K562 (cell line): ENCODE results near the gene IFIT5. TPM values are rescaled to one million over a fixed set of nuclear protein-coding genes. Genes with fewer than 3 reads are reported as not detected.
A peak's percentile ranks its signal among the peaks of the same experiment; 100 is the strongest.

Experiments used
- KDM5B ChIP-seq: fragments of 200-600 bp; sonication (generic); IDR thresholded peaks from 2 replicates; pipeline ENCODE4 v1.6.1; 2012; ENCODE audit warnings: low read depth, mild to moderate bottlenecking, moderate library complexity, low read length, control low read depth, inconsistent platforms; ENCODE audit not compliant: insufficient replicate concordance
- MTF1 ChIP-seq: fragments of 250-450 bp; sonication (Bioruptor Pico); IDR thresholded peaks from 2 replicates; pipeline ENCODE4 v1.9.0; 2021; ENCODE audit warnings: moderate library complexity, mild to moderate bottlenecking, inconsistent platforms, borderline replicate concordance
- NCOA2 ChIP-seq, 2 experiments: fragments of 450-650 bp; IDR thresholded peaks; 2 replicates each; pipeline ENCODE4 v1.6.1; 2018; ENCODE audit warnings: mild to moderate bottlenecking in 2 of 2, moderate library complexity in 1 of 2; ENCODE audit not compliant: partially characterized antibody in 2 of 2
- NFE2 ChIP-seq: IDR thresholded peaks from 2 replicates; pipeline ENCODE4 v1.6.1; 2014; ENCODE audit warnings: antibody characterized with exemption, low read depth
- NFIC ChIP-seq: fragments of 450-650 bp; IDR thresholded peaks from 2 replicates; pipeline ENCODE4 v1.6.1; 2017; ENCODE audit warnings: mild to moderate bottlenecking, inconsistent platforms
- NR1H2 ChIP-seq: sonication (generic); formaldehyde crosslinking; IDR thresholded peaks from 2 replicates; pipeline ENCODE4 v1.4.0; 2020; ENCODE audit warnings: mild to moderate bottlenecking, missing genetic modification reagents
- PHB2 ChIP-seq: fragments of 450-650 bp; IDR thresholded peaks from 2 replicates; pipeline ENCODE4 v1.6.1; 2017; ENCODE audit warnings: low read depth
- RAD21 ChIP-seq, 2 experiments: fragments of 250-450 bp in 1 of 2; fragments of 450-650 bp in 1 of 2; sonication (Bioruptor Pico) in 1 of 2; formaldehyde crosslinking in 1 of 2; IDR thresholded peaks in 1 of 2; conservative IDR thresholded peaks in 1 of 2; 2 replicates each; pipeline versions ENCODE4 v1.4.0 to v1.8.0; 2020 to 2022; ENCODE audit warnings: mild to moderate bottlenecking in 2 of 2, moderate library complexity in 1 of 2
- RBFOX2 ChIP-seq: fragments of 200-400 bp; formaldehyde crosslinking; IDR thresholded peaks from 2 replicates; pipeline ENCODE4 v1.6.1; 2017; ENCODE audit warnings: low read depth, mild to moderate bottlenecking, low read length, moderate library complexity
- RFX5 ChIP-seq: IDR thresholded peaks from 2 replicates; pipeline ENCODE4 v1.6.1; 2011; ENCODE audit warnings: low read depth, mild to moderate bottlenecking, improper control_type of control experiment, low read length
- STAT5A ChIP-seq: IDR thresholded peaks from 2 replicates; pipeline ENCODE4 v1.6.1; 2012; ENCODE audit warnings: low read length, inconsistent platforms, borderline replicate concordance
- ZC3H11A ChIP-seq: IDR thresholded peaks from 2 replicates; pipeline ENCODE4 v1.6.1; 2012; ENCODE audit warnings: low read depth, low read length, improper control_type of control experiment
- ZKSCAN1 ChIP-seq: fragments of 150-350 bp; IDR thresholded peaks from 2 replicates; pipeline ENCODE4 v1.6.1; 2016; ENCODE audit warnings: low read depth, low read length
- ZNF12 ChIP-seq: sonication (generic); formaldehyde crosslinking; IDR thresholded peaks from 2 replicates; pipeline ENCODE4 v1.4.0; 2020; ENCODE audit warnings: mild to moderate bottlenecking, missing genetic modification reagents
- ZNF165 ChIP-seq: fragments of 250-450 bp; sonication (Bioruptor Pico); IDR thresholded peaks from 2 replicates; pipeline ENCODE4 v1.4.0; 2020; ENCODE audit warnings: borderline replicate concordance
- ZNF282 ChIP-seq: sonication (generic); formaldehyde crosslinking; IDR thresholded peaks from 2 replicates; pipeline ENCODE4 v1.8.1; 2023; ENCODE audit warnings: missing genetic modification reagents
- ZNF324 ChIP-seq: fragments of 250-450 bp; sonication (Bioruptor Pico); IDR thresholded peaks from 2 replicates; pipeline ENCODE4 v1.4.0; 2020; ENCODE audit warnings: mild to moderate bottlenecking
- polyA plus RNA-seq, 8 experiments: library from polyadenylated mRNA; depleted of rRNA in 4 of 8; stranded (reverse) in 5 of 8; unstranded in 3 of 8; fragments of >200 nt; fragmentation: Nextera tagmentation in 2 of 8; fragmentation: Illumina TruSeq in 1 of 8; extraction: Ambion mirVana in 2 of 8; extraction: Trizol in 1 of 8; gene quantifications; 2 replicates each; pipeline versions ENCODE4 v1.2.1 to v1.2.3, GENCODE V29; 2011 to 2014; ENCODE audit warnings: inconsistent platforms in 1 of 8, missing spikeins in 1 of 8
- total RNA-seq, 7 experiments: library from RNA; depleted of rRNA in 6 of 7; stranded (reverse); fragments of >200 nt in 6 of 7; fragmentation: Illumina TruSeq in 2 of 7; extraction: Trizol in 2 of 7; gene quantifications; 2 replicates each; pipeline versions ENCODE4 v1.2.1 to v1.2.3, GENCODE V29; 2011 to 2021; ENCODE audit warnings: low replicate concordance in 1 of 7
- TF ChIP-seq, protein P1 (sequence below), 3 experiments: IDR thresholded peaks in 2 of 3; conservative IDR thresholded peaks in 1 of 3; 2 replicates each; pipeline ENCODE4 v1.5.1; 2011 to 2012; ENCODE audit warnings: low read length in 3 of 3, mild to moderate bottlenecking in 3 of 3, control low read depth in 2 of 3, improper control_type of control experiment in 1 of 3, inconsistent platforms in 1 of 3, low read depth in 1 of 3, mixed read lengths in 1 of 3, moderate library complexity in 1 of 3; ENCODE audit not compliant: insufficient read depth in 2 of 3
- TF ChIP-seq, protein P2 (sequence below): fragments of 450-650 bp; conservative IDR thresholded peaks from 2 replicates; pipeline ENCODE4 v1.6.1; 2016; ENCODE audit warnings: missing genetic modification characterization, low read depth, mild to moderate bottlenecking, missing compliant biosample characterization, moderate library complexity

The IFIT5 gene
- total and polyA plus RNA-seq, 9 of the 15 experiments (the other 6 are each of a cell fraction or from before 2014, with no cell fraction given) = 0.04 to 0.11 (median 0.06) TPM; not detected in 5

DNA sequence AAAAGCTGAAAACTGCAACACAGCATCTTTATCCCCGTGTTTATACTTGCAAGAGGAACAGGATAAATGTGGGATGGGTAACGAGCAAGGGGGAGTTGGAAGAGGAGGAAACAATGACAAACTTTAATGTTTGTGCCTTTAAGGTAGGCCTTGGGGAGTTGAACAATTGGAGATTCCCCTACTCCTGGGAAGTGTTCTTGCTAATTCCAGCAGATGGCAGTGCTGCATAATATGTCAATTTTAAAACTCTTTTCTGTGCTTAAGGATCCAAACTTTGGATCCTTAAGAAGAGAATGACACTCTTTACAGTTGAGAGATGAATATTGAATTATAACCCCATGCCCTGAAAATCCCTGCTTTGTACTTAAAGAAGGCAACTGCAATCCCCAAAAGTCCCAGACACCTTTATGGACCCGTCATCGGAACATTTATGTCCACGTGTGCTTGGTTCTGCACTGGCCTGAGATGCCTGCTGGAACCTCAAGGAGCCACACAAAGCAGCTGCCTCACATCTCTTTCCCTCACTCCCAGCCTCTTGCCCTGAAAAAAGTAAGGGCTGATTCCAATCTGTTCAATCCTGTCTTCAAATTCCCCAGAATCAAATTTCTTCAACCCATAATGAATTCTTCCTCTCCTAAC is 12.0 kb downstream of the IFIT5 start (continued):
- TF ChIP-seq, protein P1, sequence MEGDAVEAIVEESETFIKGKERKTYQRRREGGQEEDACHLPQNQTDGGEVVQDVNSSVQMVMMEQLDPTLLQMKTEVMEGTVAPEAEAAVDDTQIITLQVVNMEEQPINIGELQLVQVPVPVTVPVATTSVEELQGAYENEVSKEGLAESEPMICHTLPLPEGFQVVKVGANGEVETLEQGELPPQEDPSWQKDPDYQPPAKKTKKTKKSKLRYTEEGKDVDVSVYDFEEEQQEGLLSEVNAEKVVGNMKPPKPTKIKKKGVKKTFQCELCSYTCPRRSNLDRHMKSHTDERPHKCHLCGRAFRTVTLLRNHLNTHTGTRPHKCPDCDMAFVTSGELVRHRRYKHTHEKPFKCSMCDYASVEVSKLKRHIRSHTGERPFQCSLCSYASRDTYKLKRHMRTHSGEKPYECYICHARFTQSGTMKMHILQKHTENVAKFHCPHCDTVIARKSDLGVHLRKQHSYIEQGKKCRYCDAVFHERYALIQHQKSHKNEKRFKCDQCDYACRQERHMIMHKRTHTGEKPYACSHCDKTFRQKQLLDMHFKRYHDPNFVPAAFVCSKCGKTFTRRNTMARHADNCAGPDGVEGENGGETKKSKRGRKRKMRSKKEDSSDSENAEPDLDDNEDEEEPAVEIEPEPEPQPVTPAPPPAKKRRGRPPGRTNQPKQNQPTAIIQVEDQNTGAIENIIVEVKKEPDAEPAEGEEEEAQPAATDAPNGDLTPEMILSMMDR (IDR thresholded peaks at IDR 0.05 in 2 of 3, conservative IDR thresholded peaks at IDR 0.05 in 1 of 3; ENCODE audit: insufficient read depth in 2 of 3, low read depth in 1 of 3, low read length in 3 of 3) = peak; percentile 41 to 73 (median 52); a peak in 4 of 6 replicates
- TF ChIP-seq ZNF282 (CRISPR knock-in tag) (no peak), ZKSCAN1 (no peak), KDM5B (no peak), NFE2 (no peak), ZNF324 (CRISPR knock-in tag) (no peak), RAD21 (CRISPR knock-in tag; conservative IDR thresholded peaks at IDR 0.05 in 1 of 2, IDR thresholded peaks at IDR 0.05 in 1 of 2) (peak; percentile 68 to 81), ZNF165 (CRISPR knock-in tag) (no peak), PHB2 (no peak), NFIC (no peak), RBFOX2 (no peak), MTF1 (CRISPR knock-in tag) (no peak), ZNF12 (CRISPR knock-in tag) (no peak), NCOA2 (IDR thresholded peaks at IDR 0.05; ENCODE audit: partially characterized antibody in 2 of 2) (no peak), RFX5 (no peak), ZC3H11A (no peak), STAT5A (no peak), NR1H2 (CRISPR knock-in tag) (no peak)
- TF ChIP-seq, protein P2, sequence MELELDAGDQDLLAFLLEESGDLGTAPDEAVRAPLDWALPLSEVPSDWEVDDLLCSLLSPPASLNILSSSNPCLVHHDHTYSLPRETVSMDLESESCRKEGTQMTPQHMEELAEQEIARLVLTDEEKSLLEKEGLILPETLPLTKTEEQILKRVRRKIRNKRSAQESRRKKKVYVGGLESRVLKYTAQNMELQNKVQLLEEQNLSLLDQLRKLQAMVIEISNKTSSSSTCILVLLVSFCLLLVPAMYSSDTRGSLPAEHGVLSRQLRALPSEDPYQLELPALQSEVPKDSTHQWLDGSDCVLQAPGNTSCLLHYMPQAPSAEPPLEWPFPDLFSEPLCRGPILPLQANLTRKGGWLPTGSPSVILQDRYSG (tag) = no peak
